ENCODE data around the gene ZNF280D.

The ZNF280D gene

GRCh38 chr15:56749982-56750381 lies 16.7 kb upstream of the ZNF280D start:
- ATAC-seq (ENCODE audit: insufficient read depth, low read depth) (no peak), DNase-seq (no peak)
- no peak overlapping the region for H3K4me2 ChIP-seq (ENCODE audit: insufficient read depth, low read length)
- no peak overlapping the region for H3K9ac ChIP-seq (ENCODE audit: low read depth, low read length)
- no peaks in the 10 kb centered on the region for H3K27me3 ChIP-seq (ENCODE audit: insufficient read depth, low read length, poor library complexity)
- TF ChIP-seq, protein P1, sequence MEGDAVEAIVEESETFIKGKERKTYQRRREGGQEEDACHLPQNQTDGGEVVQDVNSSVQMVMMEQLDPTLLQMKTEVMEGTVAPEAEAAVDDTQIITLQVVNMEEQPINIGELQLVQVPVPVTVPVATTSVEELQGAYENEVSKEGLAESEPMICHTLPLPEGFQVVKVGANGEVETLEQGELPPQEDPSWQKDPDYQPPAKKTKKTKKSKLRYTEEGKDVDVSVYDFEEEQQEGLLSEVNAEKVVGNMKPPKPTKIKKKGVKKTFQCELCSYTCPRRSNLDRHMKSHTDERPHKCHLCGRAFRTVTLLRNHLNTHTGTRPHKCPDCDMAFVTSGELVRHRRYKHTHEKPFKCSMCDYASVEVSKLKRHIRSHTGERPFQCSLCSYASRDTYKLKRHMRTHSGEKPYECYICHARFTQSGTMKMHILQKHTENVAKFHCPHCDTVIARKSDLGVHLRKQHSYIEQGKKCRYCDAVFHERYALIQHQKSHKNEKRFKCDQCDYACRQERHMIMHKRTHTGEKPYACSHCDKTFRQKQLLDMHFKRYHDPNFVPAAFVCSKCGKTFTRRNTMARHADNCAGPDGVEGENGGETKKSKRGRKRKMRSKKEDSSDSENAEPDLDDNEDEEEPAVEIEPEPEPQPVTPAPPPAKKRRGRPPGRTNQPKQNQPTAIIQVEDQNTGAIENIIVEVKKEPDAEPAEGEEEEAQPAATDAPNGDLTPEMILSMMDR (IDR thresholded peaks at IDR 0.05; ENCODE audit: borderline replicate concordance, extremely low read depth, low read length, poor library complexity, severe bottlenecking), result no peak
- no peak for TF ChIP-seq EZH2 (IDR thresholded peaks at IDR 0.05; ENCODE audit: borderline replicate concordance, low read depth, low read length, severe bottlenecking)
- no peaks in the 10 kb centered on the region for H3K79me2 ChIP-seq (ENCODE audit: insufficient read depth, low read length)
- H4K20me1 ChIP-seq (ENCODE audit: insufficient read depth, low read length), result no peaks in the 10 kb centered on the region
- no peak overlapping the region; the same call in 1 of the 2 replicates for H2AFZ ChIP-seq (ENCODE audit: low read depth, low read length)
- no peaks in the 10 kb centered on the region for H3K9me3 ChIP-seq (ENCODE audit: insufficient read depth, low read length, severe bottlenecking)
- H3K36me3 ChIP-seq (ENCODE audit: insufficient read depth, low read length), result no peaks in the 10 kb centered on the region
- no peak overlapping the region for H3K27ac ChIP-seq (ENCODE audit: low read length)
- no peaks in the 10 kb centered on the region for H3K4me1 ChIP-seq (ENCODE audit: insufficient read depth, low read length)
- H3K4me3 ChIP-seq (ENCODE audit: low read depth in 1 of 2, low read length in 2 of 2), result no peak overlapping the region

- ATAC-seq (ENCODE audit: insufficient read depth, low read depth), result no peak
Measured at GRCh38 chr15:56744701-56745683, 11.7 kb upstream of the ZNF280D start.

DNA sequence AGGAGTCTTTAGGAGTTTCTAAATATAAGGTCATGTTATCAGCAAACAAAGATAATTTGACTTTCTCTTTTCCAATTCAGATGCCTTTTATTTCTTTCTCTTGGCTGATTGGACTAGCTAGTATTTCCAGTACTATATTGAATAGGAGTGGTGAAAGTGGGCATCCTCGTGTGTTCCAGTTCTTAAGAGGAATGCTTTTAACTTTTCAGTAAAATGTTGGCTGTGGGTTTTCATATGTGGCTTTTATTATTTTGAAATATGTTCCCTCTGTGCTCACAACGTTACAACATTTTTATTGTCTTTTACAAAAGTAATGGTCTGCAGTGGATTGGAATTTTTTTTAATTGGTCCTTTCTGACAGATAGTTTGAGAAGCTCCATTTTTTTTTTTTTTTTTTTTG lies 8.2 kb upstream of the ZNF280D start:
- no peaks in the 10 kb centered on the region for H3K79me2 ChIP-seq (ENCODE audit: insufficient read depth, low read length)
- H3K9me3 ChIP-seq (ENCODE audit: insufficient read depth, low read length, severe bottlenecking), result no peaks in the 10 kb centered on the region
- no peaks in the 10 kb centered on the region for H3K27me3 ChIP-seq (ENCODE audit: insufficient read depth, low read length, poor library complexity)
- no peak for TF ChIP-seq EZH2 (IDR thresholded peaks at IDR 0.05; ENCODE audit: borderline replicate concordance, low read depth, low read length, severe bottlenecking)
- TF ChIP-seq, protein P1 (IDR thresholded peaks at IDR 0.05; ENCODE audit: borderline replicate concordance, extremely low read depth, low read length, poor library complexity, severe bottlenecking), result no peak
- H3K4me2 ChIP-seq (ENCODE audit: insufficient read depth, low read length), result no peak overlapping the region
- H3K9ac ChIP-seq (ENCODE audit: low read depth, low read length), result no peak overlapping the region
- peaks cover 5% of the 10 kb centered on the region for H3K4me1 ChIP-seq (ENCODE audit: insufficient read depth, low read length)
- H2AFZ ChIP-seq (ENCODE audit: low read depth, low read length), result no peak overlapping the region
- H3K36me3 ChIP-seq (ENCODE audit: insufficient read depth, low read length), result no peaks in the 10 kb centered on the region
- DNase-seq (no peak), ATAC-seq (ENCODE audit: insufficient read depth, low read depth) (no peak)
- H4K20me1 ChIP-seq (ENCODE audit: insufficient read depth, low read length), result no peaks in the 10 kb centered on the region
- no peak overlapping the region for H3K27ac ChIP-seq (ENCODE audit: low read length)
- H3K4me3 ChIP-seq (ENCODE audit: low read depth in 1 of 2, low read length in 2 of 2), result no peak overlapping the region

More at GRCh38 chr15:56744701-56745683, 11.7 kb upstream of the ZNF280D start:
- no peaks in the 10 kb centered on the region for H3K79me2 ChIP-seq (ENCODE audit: insufficient read depth, low read length)
- no peaks in the 10 kb centered on the region for H3K27me3 ChIP-seq (ENCODE audit: insufficient read depth, low read length, poor library complexity)
- H3K4me3 ChIP-seq (ENCODE audit: low read depth in 1 of 2, low read length in 2 of 2), result no peak overlapping the region
- no peak overlapping the region for H2AFZ ChIP-seq (ENCODE audit: low read depth, low read length)
- no peaks in the 10 kb centered on the region for H4K20me1 ChIP-seq (ENCODE audit: insufficient read depth, low read length)
- no peaks in the 10 kb centered on the region for H3K36me3 ChIP-seq (ENCODE audit: insufficient read depth, low read length)
- H3K27ac ChIP-seq (ENCODE audit: low read length), result no peak overlapping the region
- H3K4me1 ChIP-seq (ENCODE audit: insufficient read depth, low read length), result peaks cover 4% of the 10 kb centered on the region
- no peak overlapping the region for H3K9ac ChIP-seq (ENCODE audit: low read depth, low read length)
- no peak for DNase-seq
- TF ChIP-seq, protein P1 (IDR thresholded peaks at IDR 0.05; ENCODE audit: borderline replicate concordance, extremely low read depth, low read length, poor library complexity, severe bottlenecking), result no peak
- TF ChIP-seq EZH2 (IDR thresholded peaks at IDR 0.05; ENCODE audit: borderline replicate concordance, low read depth, low read length, severe bottlenecking), result no peak
- no peaks in the 10 kb centered on the region for H3K9me3 ChIP-seq (ENCODE audit: insufficient read depth, low read length, severe bottlenecking)
- H3K4me2 ChIP-seq (ENCODE audit: insufficient read depth, low read length), result no peak overlapping the region

Measured in DND-41 (cell line).